SK-N-MC (cell line): Measurements from ENCODE around the gene ULK2.

ENCODE experiments used
- EZH2 ChIP-seq: fragments of 200-600 bp; sonication (generic); IDR thresholded peaks from one replicate; pipeline ENCODE4 v1.6.1; 2017; ENCODE audit warnings: antibody characterized with exemption
- FOXP2 ChIP-seq: optimal IDR thresholded peaks from 2 replicates; pipeline ENCODE3; 2011; ENCODE audit warnings: mild to moderate bottlenecking, moderate library complexity; ENCODE audit not compliant: insufficient read depth; ENCODE audit errors: extremely low read length, control extremely low read depth
- POLR2AphosphoS5 ChIP-seq: IDR thresholded peaks from 2 replicates; pipeline ENCODE4 v1.6.1; 2012; ENCODE audit warnings: mild to moderate bottlenecking, low read depth, low read length, borderline replicate concordance

DNA sequence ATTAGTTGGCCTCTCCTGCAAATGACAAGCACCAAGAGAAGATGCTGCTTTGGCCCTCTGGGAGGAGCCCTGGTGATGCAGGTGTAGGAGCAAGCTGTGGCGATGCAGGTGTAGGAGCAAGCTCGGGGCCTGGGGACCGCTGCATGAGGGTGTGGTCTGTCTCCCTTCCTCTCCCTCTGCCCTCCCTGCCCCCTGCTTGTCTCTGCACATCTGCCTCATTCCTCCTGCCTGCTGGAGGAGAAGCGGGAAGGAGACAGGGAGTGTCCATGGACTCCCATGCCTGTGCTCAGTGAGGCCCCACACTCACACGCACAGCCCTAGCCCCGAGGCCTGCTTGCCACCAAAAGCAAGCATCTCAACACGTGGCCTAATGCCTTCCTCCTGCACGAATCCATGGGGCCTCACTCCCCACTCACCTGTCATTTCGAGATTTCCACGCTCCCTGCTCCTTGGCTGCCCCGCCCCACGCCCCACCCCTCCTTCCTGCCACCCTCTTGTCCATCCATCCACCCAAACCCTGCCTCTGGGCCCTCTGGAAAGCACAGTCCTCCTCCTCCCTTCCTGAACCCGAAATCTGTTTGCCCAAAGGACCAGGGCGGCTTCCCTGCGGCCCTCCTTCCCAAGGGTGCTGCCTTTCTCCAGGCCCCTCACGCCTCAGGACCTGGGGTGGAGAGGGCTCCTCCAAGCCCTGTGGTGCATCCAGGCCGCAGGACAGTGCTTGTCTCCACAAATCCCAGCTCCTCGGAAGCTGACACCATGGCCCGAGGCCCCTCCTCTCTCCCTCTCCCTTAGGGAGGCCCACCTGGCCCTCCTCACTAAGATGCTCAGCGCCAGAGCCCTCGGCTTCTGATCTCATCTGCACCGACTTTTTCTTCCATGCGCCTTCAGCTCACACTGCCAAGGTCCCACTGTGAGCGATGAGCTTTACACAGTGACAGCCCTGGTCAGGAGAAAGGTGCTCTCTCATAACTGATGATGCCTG lies 107.9 kb downstream of the ULK2 start:
- TF ChIP-seq EZH2 (no peak), POLR2AphosphoS5 (no peak), FOXP2 (no peak)
